Subcutaneous abdominal adipose tissue (tissue), 5 donors: ENCODE results near the gene APOBEC3H.
A peak's percentile ranks its signal among the peaks of the same experiment; 100 is the strongest.
"Not testable (repeated sequence)": the region's sequence is repeated elsewhere in the genome, so short reads cannot be mapped to it uniquely, and the experiment has no call there.

Experiments used
- H3K27ac ChIP-seq: one replicate; pipeline ENCODE4 v1.7.0; 2013; ENCODE audit warnings: low read depth, mild to moderate bottlenecking, inconsistent platforms, low read length, moderate library complexity
- H3K27me3 ChIP-seq, 5 donors: one replicate each; pipeline ENCODE4 v1.7.0; 2013; ENCODE audit warnings: low read length in 5 of 5, inconsistent platforms in 1 of 5; ENCODE audit not compliant: control insufficient read depth in 5 of 5, insufficient read depth in 4 of 5
- H3K36me3 ChIP-seq, 5 donors: one replicate each; pipeline ENCODE4 v1.7.0; 2013; ENCODE audit warnings: low read length in 5 of 5; ENCODE audit not compliant: control insufficient read depth in 5 of 5, insufficient read depth in 5 of 5
- H3K4me1 ChIP-seq, 5 donors: one replicate each; pipeline ENCODE4 v1.7.0; 2013; ENCODE audit warnings: low read length in 5 of 5, mild to moderate bottlenecking in 3 of 5, moderate library complexity in 1 of 5; ENCODE audit not compliant: control insufficient read depth in 5 of 5, insufficient read depth in 5 of 5
- H3K4me3 ChIP-seq, 5 donors: one replicate each; pipeline ENCODE4 v1.7.0; 2013; ENCODE audit warnings: low read length in 5 of 5, low read depth in 1 of 5
- H3K9ac ChIP-seq, 5 donors: one replicate each; pipeline ENCODE4 v1.7.0; 2013; ENCODE audit warnings: low read length in 5 of 5, mild to moderate bottlenecking in 4 of 5, moderate library complexity in 3 of 5
- H3K9me3 ChIP-seq, 5 donors: one replicate each; pipeline ENCODE4 v1.7.0; 2013; ENCODE audit warnings: low read length in 5 of 5; ENCODE audit not compliant: control insufficient read depth in 5 of 5
- donor health status: healthy.
- donor health status: healthy.
- donor health status: healthy.
- donor health status: healthy.
- donor health status: healthy.

Gene APOBEC3H

GRCh38 chr22:39070186-39070585 is 26.9 kb upstream of the APOBEC3H start:
- H3K4me1 ChIP-seq = no peaks in the 10 kb centered on the region
- H3K9me3 ChIP-seq = no peaks in the 10 kb centered on the region
- no peak overlapping the region for H3K4me3 ChIP-seq
- no peak overlapping the region for H3K27ac ChIP-seq
- H3K36me3 ChIP-seq = no peaks in the 10 kb centered on the region
- H3K27me3 ChIP-seq = no peaks in the 10 kb centered on the region
- no peak overlapping the region for H3K9ac ChIP-seq

DNA sequence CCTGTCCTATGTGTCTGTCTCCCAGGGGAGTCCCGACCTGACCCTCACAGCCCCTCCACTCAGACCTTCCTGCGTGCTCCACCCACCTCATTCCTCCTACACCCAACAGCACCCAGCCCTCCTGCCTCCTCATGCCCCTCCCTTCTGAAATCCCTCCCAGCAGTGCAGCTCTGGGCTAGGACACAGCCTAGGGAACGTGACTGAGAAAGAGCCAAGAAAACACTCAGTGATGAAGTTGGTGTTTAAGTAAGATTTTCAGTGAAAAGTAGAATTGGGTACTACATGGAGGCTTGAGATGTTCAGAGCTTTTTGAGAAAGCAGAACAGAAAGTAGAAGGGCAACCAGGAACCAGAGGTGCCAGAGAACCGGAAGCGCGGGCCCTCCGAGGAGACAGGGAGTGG is 24.5 kb upstream of the APOBEC3H start:
- H3K27me3 ChIP-seq, H3K4me3 ChIP-seq, H3K9me3 ChIP-seq, H3K27ac ChIP-seq, H3K36me3 ChIP-seq, H3K9ac ChIP-seq: not testable (repeated sequence)
- peaks cover 0 to 11% (median 3%) of the 10 kb centered on the region in 5 donors for H3K4me1 ChIP-seq

GRCh38 chr22:39073981-39074380 is 23.1 kb upstream of the APOBEC3H start:
- peaks cover 0 to 14% (median 6%) of the 10 kb centered on the region in 5 donors for H3K4me1 ChIP-seq
- H3K9me3 ChIP-seq = no peaks in the 10 kb centered on the region
- no peaks in the 10 kb centered on the region for H3K36me3 ChIP-seq
- H3K27me3 ChIP-seq = no peaks in the 10 kb centered on the region
- H3K9ac ChIP-seq = no peak overlapping the region
- H3K27ac ChIP-seq = no peak overlapping the region
- no peak overlapping the region for H3K4me3 ChIP-seq

DNA sequence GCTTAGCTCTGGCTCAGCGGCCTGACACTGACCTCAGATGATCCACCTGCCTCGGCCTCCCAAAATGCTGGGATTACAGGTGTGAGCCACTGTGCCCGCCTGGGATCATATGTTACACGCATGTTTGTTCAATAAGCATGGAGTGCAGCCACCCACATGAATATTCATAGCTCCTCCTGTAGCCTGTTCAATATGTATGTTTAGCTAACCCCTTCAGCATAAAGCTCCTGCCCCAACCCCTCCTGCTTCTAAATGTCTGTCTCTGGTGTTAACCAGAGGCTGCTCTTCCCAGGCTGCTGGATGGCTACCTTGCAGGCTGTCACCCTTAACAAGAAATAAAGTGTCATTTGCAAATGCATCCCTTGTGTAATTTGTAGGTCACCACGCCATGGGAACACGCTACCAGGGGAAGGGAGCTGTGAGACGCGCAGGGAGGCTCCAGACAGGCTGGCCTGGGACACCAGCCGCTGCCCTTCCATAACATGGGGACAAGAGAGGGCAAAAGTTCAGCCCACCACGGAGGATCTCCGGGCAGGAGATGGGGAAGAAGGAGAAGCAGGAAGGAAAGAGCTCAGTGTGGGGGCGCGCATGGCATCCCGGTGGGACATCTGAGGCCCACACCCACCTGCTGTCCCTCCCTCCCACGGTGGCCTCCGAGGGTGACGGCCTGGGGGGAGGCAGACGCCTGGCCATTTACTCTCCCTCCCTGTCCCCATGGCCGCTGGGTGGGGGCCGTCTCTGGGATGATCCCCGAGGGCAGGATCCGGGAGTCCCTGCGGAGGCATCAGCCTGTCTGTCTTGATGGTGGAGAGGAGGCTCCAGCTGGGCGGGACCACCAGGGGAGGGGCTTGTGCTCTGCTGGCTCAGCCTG is 20.7 kb upstream of the APOBEC3H start:
- Histone ChIP-seq H3K4me3 (peak overlapping the region in 3 of 5 donors; percentile 42 to 47 (median 45)), H3K4me1 (peaks cover 0 to 14% (median 6%) of the 10 kb centered on the region in 5 donors)
- not testable (repeated sequence) for H3K27me3 ChIP-seq, H3K9me3 ChIP-seq, H3K36me3 ChIP-seq, H3K9ac ChIP-seq, H3K27ac ChIP-seq

GRCh38 chr22:39077026-39077840 is 19.8 kb upstream of the APOBEC3H start, which contains the start of gene APOBEC3G:
TSS of gene APOBEC3G (plus strand) at chr22:39077275. CDS start at chr22:39077362, 87 bp downstream.
- H3K4me1 ChIP-seq = peaks cover 0 to 14% (median 6%) of the 10 kb centered on the region in 5 donors
- not testable (repeated sequence) for H3K27ac ChIP-seq, H3K9me3 ChIP-seq, H3K27me3 ChIP-seq
- peak within 1 kb of the TSS; percentile 53 to 66 (median 61) for H3K4me3 ChIP-seq
- H3K9ac ChIP-seq = peak within 1 kb of the TSS in 4 of 5 donors; percentile 32 to 64 (median 56)
- peaks cover 0 to 18% (median 3%) of the 10 kb centered on the region in 5 donors for H3K36me3 ChIP-seq

DNA sequence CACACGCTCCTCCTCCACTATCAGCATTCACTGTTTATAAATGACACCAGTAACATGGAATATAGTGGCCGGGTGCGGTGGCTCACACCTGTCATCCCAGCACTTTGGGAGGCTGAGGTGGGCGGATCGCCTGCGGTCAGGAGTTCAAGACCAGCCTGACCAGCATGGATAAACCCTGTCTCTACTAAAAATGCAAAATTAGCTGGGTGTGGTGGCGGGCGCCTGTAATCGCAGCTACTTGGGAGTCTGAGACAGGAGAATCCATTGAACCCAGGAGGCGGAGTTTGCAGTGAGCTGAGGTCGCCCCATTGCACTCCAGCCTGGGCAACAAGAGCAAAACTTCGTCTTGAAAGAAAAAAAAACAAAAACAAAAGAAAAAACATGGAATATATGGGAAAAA is 19.1 kb upstream of the APOBEC3H start:
- Histone ChIP-seq H3K4me3 (peak overlapping the region in 3 of 5 donors; percentile 61 to 66 (median 66)), H3K4me1 (peaks cover 0 to 14% (median 6%) of the 10 kb centered on the region in 5 donors), H3K9ac (peak overlapping the region in 2 of 5 donors; percentile 61 to 64), H3K36me3 (peaks cover 0 to 18% (median 3%) of the 10 kb centered on the region in 5 donors)
- H3K9me3 ChIP-seq, H3K27me3 ChIP-seq, H3K27ac ChIP-seq: not testable (repeated sequence)

DNA sequence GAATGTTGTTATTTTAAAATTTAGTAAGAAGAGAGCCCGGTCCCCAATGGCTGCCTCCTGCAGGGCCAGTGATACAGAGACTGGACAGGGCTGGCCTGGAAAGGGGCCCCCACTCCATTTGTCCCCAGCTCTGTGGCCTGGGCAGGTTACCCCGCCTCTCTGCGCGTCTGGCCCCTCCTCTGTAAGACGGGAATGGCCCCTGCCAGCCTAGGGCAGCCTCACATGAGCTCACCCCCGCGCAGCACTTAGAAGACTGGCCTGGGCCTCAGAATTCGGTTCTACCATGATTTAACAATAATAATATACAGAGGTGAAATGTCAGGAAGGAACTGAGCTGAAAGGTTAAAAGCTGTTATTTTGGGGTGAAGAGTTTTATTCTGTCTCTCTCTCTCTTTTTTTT is 18.7 kb upstream of the APOBEC3H start:
- Histone ChIP-seq H3K36me3 (peaks cover 0 to 18% (median 3%) of the 10 kb centered on the region in 5 donors), H3K9me3 (no peaks in the 10 kb centered on the region), H3K4me3 (no peak overlapping the region), H3K9ac (no peak overlapping the region), H3K27ac (no peak overlapping the region), H3K4me1 (peaks cover 0 to 14% (median 6%) of the 10 kb centered on the region in 5 donors), H3K27me3 (no peaks in the 10 kb centered on the region)

DNA sequence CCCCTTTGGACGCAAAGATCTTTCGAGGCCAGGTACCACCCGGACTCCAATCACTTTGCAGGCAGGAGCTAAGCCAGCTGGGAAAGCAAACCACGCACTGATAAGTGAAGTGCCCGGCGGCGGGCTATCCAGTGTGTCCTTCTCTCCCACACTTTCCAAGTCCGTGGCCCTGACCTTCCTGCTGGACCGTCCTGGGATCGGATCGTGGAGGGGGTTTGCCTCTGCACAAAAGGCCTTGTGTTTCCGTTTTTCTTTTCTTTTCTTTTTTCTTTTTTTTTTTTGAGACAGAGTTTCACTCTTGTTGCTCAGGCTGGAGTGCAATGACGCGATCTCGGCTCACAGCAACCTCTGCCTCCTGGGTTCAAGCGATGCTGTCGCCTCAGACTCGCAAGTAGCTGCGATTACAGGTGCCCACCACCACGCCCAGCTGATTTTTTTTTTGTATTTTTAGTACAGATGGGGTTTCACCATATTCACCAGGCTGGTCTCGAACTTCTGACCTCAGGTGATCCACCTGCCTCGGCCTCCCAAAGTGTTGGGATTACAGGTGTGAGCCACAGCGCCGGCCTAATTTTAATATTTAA is 17.9 kb upstream of the APOBEC3H start:
- not testable (repeated sequence) for H3K9me3 ChIP-seq, H3K9ac ChIP-seq, H3K27me3 ChIP-seq, H3K27ac ChIP-seq, H3K4me3 ChIP-seq
- H3K36me3 ChIP-seq = peaks cover 0 to 23% (median 4%) of the 10 kb centered on the region in 5 donors
- peaks cover 0 to 14% (median 6%) of the 10 kb centered on the region in 5 donors for H3K4me1 ChIP-seq

- Histone ChIP-seq H3K4me3 (no peak overlapping the region), H3K4me1 (peaks cover 0 to 14% (median 6%) of the 10 kb centered on the region in 5 donors), H3K9ac (no peak overlapping the region), H3K36me3 (peaks cover 0 to 23% (median 4%) of the 10 kb centered on the region in 5 donors), H3K27me3 (peaks cover 0 to 5% (median 3%) of the 10 kb centered on the region in 5 donors), H3K27ac (no peak overlapping the region), H3K9me3 (no peaks in the 10 kb centered on the region)
Measured at GRCh38 chr22:39080052-39080762, 16.8 kb upstream of the APOBEC3H start.
